ENCODE data around the gene USP14.
"Not testable (repeated sequence)": the region's sequence is repeated elsewhere in the genome, so short reads cannot be mapped to it uniquely, and the experiment has no call there.

The USP14 gene

DNA sequence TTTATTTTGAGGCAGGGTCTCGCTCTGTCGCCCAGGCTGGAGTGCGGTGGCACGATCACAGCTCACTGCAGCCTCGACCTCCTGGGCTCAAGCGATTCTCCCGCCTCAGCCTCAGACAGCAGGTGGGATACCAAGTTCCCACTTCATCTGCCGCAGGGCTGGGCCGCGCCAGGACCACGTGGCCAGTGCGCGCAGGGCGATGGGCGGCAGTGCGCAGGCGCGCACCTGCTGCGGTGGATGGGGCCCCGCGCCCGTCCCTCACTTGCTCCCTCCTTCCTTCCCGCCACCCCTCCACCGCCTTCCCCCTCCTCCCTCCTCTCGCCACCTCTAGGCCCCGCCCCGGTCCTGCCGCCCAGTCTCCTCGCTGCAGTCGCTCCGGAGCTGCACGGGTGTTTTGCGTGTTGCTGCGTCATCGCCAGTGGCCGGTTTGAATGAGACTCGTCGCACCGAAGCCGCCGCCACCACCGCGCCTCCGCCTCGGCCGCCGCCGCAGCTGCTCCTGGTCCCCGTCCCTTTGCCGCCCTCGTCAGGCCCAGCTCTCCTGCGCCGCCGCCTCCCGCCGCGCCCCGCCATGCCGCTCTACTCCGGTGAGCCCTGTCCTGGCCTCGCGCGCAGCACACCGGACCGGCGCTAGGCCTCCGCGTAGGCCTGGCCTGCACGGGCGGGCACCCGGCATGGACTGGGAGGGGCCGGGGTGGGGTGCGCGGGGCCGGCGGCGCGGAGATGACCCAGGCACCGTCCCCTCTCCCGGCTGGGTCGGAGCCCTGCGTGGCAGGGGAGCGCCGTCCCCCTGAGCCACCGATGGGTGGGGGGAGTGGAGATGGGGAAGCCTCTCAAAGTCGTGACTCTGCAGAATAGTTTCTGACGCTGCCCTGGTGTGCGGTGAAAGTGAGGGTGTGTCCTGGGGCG, at the start of gene USP14:
Gene USP14 (plus strand): TSS at position 430 of the 909 bp plus-strand sequence. CDS start 142 bp downstream, at position 572.
- peak; percentile 98 for DNase-seq (ENCODE audit: low spot score)

DNA sequence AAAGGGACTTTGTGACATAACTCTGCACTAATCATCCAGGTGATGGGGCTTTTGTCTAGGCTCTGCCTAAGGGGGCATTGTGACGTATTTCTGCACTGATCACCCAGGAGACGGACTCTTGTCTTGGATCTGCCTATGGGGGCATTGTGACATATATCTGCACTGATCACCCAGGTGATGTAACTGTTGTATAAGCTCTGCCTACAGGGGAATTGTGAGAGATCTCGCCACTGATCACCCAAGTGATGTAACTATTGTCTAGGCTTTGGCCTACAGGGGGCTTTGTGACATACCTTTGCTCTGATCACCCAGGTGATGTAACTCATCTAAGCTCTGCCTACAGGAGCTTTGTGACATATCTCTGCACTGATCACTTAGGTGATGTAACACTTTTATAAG, 49.7 kb upstream of the USP14 start:
- not testable (repeated sequence) for DNase-seq (ENCODE audit: low spot score)

DNA sequence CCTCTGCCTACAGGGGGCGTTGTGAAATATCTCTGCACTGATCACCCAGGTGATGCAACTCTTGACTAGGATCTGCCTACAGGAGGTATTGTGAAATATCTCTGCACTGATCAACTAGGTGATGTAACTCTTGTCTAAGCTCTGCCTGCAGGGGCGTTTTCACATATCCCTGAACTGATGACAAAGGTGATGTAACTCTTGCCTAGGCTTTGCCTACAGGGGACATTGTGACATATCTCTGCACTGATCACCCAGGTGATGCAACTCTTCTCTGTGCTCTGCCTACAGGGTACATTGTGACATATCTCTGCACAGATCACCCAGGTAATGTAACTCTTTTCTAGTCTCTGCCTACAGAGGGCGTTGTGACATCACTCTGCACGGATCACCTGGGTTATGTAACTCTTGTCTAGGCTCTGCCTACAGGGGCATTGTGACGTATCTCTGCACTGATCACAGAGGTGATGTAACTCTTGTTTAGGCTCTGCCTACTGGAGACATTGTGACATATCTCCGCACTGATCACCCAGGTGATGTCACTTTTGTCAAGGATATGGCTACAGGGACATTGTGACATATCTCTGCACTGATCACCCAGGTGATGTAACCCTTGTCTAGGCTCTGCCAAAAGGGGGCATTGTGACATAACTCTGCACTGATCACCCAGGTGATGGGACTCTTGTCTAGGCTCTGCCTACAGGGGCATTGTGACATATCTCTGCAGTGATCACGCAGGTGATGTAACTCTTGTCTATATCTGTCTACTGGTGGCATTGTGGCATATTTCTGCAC, 49.0 kb upstream of the USP14 start:
- not testable (repeated sequence) for DNase-seq (ENCODE audit: low spot score)

DNA sequence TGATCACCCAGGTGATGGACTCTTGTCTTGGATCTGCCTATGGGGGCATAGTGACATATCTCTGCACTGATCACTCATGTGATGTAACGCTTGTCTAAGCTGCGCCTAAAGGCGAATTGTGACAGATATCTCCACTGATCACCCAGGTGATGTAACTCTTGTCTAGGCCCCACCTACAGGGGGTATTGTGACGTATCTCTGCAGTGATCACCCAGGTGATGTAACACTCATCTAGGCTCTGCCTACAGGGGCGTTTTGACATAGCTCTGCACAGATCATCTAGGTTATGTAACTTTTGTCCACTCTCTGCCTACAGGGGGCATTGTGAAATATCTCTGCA, 48.5 kb upstream of the USP14 start:
- not testable (repeated sequence) for DNase-seq (ENCODE audit: low spot score)

GRCh38 chr18:110351-111201, 47.8 kb upstream of the USP14 start:
- DNase-seq (ENCODE audit: low spot score), result not testable (repeated sequence)

DNA sequence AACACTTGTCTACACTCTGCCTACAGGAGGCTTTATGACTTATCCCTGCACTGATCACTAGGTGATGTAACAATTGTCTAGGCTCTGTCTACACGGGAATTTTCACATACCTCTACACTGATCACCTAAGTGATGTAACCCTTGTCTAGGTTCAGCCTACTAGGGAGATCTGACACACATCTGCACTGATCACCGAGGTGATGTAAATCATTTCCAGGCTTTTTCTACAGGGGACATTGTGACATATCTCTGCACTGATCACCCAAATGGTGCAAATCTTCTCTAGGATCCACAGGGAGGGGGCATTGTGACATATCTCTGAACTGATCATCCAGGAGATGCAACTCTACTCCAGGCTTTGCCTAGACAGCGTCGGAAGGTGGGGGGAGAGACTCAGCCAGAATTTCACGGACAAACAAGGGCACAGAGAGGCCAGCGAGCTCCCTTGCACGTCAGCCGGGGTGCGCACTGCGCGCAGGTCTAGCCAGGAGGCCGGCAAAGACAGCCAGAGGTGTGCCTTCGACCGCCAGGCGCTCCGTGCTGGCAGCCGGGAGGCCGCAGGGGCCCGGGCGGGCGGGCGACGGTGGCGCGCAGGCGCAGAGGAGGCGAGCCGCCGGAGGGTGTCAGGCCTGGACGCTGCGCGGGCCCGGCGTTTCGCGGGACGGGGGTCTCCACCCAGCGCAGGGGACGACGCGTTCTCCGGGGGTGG, 46.9 kb upstream of the USP14 start:
- DNase-seq (ENCODE audit: low spot score), result peak; percentile 82

DNA sequence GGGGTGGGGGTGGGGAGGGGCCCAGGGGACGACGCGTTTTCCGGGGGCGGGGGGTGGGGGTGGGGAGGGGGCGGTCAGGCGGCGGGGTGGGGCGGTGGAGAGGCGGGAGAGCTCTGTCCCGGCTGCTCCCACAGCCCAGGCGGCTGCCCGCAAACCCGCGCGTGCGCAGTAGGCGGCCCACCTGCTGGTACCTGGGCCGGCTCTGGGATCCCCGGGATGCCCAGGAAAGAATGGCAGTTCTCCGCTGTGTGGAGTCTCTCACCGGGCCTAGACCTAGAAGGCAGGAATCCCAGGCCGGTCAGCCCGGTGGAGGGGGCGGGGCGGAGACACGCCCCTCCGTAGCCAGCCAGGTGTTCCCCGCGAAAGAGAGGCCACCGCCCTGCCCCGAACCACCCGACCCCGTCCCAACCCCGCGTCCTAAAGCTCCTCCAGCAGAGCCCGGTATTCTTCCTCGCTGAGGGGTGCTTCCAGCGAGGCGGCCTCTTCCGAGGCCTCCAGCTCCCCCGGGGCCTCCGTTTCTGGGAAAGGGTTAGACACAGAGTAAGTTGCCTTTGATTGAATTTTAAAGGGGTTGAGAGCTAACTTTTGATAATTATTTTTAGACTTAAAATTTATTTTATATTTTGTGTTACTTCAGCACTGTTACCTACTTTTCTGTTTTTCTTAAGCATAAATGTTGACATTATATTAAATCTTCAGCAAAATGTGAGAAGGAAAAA, 46.2 kb upstream of the USP14 start:
- not testable (repeated sequence) for DNase-seq (ENCODE audit: low spot score)

GRCh38 chr18:120539-121260, 37.7 kb upstream of the USP14 start:
- not testable (repeated sequence) for DNase-seq (ENCODE audit: low spot score)

GRCh38 chr18:135045-135444, 23.3 kb upstream of the USP14 start:
- no peak for DNase-seq (ENCODE audit: low spot score)

DNA sequence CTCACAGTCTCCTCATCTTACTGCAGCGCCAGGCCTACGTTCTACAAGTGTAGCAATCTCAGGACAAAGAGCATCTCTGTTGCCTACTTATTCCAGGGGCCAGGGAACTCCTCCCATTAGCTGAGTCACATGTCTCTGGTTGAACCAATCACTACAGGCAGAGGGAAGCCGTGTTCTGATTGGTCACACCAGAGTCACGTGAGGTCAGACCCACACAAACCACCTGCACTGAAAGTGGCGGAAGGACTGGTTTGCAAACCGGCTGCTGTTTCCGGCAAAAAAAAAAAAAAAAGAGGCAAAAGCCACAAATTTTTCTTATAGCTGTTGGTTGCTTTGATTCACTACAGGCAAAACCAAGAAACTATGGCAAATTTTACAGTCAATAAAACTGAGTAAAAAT, 21.9 kb upstream of the USP14 start:
- DNase-seq (ENCODE audit: low spot score), result peak; percentile 12

- no peak for DNase-seq (ENCODE audit: low spot score)
Observed at GRCh38 chr18:137327-137726, 21.0 kb upstream of the USP14 start.

DNA sequence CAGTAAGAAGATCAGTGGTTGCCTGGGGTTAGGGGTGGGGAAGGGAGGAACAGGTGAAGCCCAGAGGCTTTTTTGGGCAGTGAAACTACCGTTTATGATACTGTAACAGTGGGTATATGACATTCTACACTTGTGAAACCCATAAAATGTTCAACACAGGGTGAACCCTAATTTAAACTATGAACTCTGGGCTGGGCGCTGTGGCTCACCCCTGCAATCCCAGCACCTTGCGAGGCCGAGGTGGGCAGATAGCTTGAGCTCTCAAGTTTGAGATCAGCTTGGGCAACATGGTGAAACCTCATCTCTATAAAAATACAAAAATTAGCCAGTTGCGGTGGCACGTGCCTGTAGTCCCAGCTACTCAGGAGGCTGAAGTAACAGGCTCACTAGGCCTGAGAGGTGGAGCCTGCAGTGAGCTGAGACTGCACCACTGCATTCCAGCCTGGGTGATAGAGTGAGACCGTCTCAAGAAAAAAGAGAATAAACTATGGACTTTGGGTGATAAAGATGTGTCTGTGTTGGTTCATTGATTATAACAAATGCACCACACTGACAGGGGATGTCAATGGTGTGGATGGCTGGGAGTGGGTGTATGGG, 17.6 kb upstream of the USP14 start:
- no peak for DNase-seq (ENCODE audit: low spot score)

DNA sequence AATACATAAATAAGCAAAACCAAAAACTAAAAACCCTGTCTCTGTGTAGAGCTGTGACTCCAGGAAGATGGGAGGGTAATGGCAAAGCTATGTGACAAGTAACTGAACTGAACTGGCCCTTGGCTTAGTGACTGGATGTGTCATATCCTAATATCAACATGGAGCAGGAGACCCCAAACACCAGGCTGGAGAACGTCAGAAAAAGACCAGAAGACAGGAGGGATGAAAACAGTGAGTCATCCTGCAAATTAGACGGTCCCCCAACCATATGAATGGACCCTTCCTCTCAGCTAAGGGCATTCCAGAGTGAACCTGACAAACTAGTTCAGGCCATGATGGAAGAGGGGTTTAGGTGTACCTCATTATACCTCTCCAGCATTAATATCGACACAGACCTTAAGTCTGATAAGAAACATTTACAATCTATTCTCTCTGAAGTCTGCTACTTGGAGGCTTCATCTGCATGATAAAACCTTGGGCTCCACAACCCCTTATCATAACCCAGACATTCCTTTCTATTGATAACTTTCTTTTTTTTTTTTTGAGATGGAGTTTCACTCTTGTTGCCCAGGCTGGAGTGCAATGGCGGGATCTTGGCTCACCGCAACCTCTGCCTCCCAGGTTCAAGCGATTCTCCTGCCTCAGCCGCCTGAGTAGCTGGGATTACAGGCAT, 15.6 kb upstream of the USP14 start:
- DNase-seq (ENCODE audit: low spot score), result not testable (repeated sequence)

DNA sequence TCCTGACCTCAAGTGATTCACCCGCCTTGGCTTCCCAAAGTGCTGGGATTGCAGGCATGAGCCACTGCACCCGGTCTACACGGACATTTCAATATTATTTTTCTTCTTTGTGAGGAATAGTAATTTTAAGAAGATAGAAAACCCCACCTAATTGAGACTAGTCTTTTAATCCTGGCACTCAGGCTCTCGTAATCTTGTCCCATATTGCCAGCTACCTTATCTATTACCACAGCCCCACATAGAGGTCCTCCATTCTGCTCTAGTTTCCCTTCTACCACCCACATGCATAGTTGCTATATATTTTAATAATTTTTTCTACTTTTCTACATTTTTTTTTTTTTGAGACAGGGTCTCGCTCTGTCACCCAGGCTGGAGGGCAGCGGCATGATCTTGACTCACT, 9.5 kb upstream of the USP14 start:
- DNase-seq (ENCODE audit: low spot score), result no peak

DNA sequence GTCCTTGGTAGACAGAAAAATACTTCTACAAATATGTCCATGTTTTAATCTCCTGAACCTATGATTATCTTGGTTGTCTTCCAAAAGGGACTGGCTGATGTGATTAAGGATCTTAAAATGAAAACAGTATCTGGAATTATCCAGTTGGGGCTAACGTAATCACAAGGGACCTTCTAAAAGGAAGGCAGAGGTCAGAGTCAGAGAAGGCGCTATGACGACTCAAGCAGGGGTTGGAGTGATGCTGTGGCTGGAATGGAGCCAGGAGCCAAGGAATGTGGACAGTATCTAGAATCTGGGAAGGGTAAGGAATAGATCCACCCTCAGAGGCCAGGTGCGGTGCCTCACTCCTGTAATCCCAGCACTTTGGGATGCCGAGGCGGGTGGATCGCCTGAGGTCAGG, 4.2 kb upstream of the USP14 start:
- no peak for DNase-seq (ENCODE audit: low spot score)

DNA sequence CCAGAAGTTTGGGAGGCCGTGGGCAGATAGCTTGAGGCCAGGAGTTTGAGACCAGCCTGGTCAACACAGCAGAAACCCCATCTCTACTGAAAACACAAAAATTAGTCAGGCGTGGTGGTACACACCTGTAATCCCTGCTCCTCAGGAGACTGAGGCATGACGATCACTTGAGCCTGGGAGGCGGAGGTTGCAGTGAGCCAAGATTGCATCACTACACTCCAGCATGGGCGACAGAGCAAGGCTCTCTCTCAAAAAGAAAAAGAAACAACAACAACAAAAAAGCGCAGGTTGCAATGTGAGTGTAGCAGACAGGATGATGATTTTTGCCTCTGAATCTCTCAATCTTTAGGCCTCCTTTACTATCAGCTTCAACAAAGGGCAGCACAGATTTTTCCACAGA, 2.7 kb upstream of the USP14 start:
- DNase-seq (ENCODE audit: low spot score), result no peak

GRCh38 chr18:156514-157230, 1.7 kb upstream of the USP14 start:
- no peak for DNase-seq (ENCODE audit: low spot score)

GRCh38 chr18:159037-159652, 788 bp downstream of the USP14 start:
- peak; percentile 2 for DNase-seq (ENCODE audit: low spot score)

All from germinal center (tissue), 1 donor.